ENCODE measurements around the gene COA3. TPM values are rescaled to one million over a fixed set of nuclear protein-coding genes. Genes with fewer than 3 reads are reported as not detected.

Gene COA3
- total RNA-seq, 4 donors from 2014 or later, result 40.9 to 100 (median 51.8) TPM

GRCh38 chr17:42796066-42796758 is 2.3 kb downstream of the COA3 start:
- H3K4me1 ChIP-seq, result peaks cover 0 to 4% of the 10 kb centered on the region in 2 donors
- H3K9me3 ChIP-seq, result no peaks in the 10 kb centered on the region
- H3K4me3 ChIP-seq, result no peak overlapping the region
- no peak overlapping the region for H3K27ac ChIP-seq
- H3K36me3 ChIP-seq, result no peaks in the 10 kb centered on the region
- H3K27me3 ChIP-seq, result no peaks in the 10 kb centered on the region
- DNase-seq, result no peak
- no peak for TF ChIP-seq POLR2A (IDR thresholded peaks at IDR 0.05)
- no peak for TF ChIP-seq CTCF (IDR thresholded peaks at IDR 0.05)
- intact Hi-C loops (cut with DNase I; ENCODE audit: low total_unique reads), result no loop called here

- Histone ChIP-seq H3K36me3 (no peaks in the 10 kb centered on the region), H3K27me3 (no peaks in the 10 kb centered on the region), H3K27ac (no peak overlapping the region), H3K4me1 (peaks cover 0 to 4% of the 10 kb centered on the region in 2 donors), H3K9me3 (no peaks in the 10 kb centered on the region), H3K4me3 (no peak overlapping the region)
- intact Hi-C loops (cut with DNase I; ENCODE audit: low total_unique reads), result no loop called here
- DNase-seq, result no peak
- TF ChIP-seq POLR2A (IDR thresholded peaks at IDR 0.05), result no peak
- no peak for TF ChIP-seq CTCF (IDR thresholded peaks at IDR 0.05)
These were observed 3.0 kb downstream of the COA3 start for GRCh38 chr17:42795465-42795864.

- H3K9me3 ChIP-seq, result no peaks in the 10 kb centered on the region
- no peak for DNase-seq
- H3K27ac ChIP-seq, result no peak overlapping the region
- intact Hi-C loops (cut with DNase I; ENCODE audit: low total_unique reads), result no loop called here
- H3K4me3 ChIP-seq, result no peak overlapping the region
- H3K4me1 ChIP-seq, result peaks cover 0 to 4% of the 10 kb centered on the region in 2 donors
- no peaks in the 10 kb centered on the region for H3K27me3 ChIP-seq
- no peaks in the 10 kb centered on the region for H3K36me3 ChIP-seq
- TF ChIP-seq CTCF (IDR thresholded peaks at IDR 0.05) (no peak), POLR2A (IDR thresholded peaks at IDR 0.05) (no peak)
These were observed 3.4 kb downstream of the COA3 start for GRCh38 chr17:42795061-42795460.

GRCh38 chr17:42792545-42792944 is 6.0 kb downstream of the COA3 start:
- no peak overlapping the region for H3K4me3 ChIP-seq
- H3K9me3 ChIP-seq, result no peaks in the 10 kb centered on the region
- TF ChIP-seq CTCF (IDR thresholded peaks at IDR 0.05), result no peak
- TF ChIP-seq POLR2A (IDR thresholded peaks at IDR 0.05), result no peak
- intact Hi-C loops (cut with DNase I; ENCODE audit: low total_unique reads), result no loop called here
- no peak overlapping the region for H3K27ac ChIP-seq
- H3K4me1 ChIP-seq, result peaks cover 0 to under 1% of the 10 kb centered on the region in 2 donors
- no peaks in the 10 kb centered on the region for H3K36me3 ChIP-seq
- no peak for DNase-seq
- H3K27me3 ChIP-seq, result no peaks in the 10 kb centered on the region

GRCh38 chr17:42791948-42792347 is 6.6 kb downstream of the COA3 start:
- no peak for DNase-seq
- no peaks in the 10 kb centered on the region for H3K9me3 ChIP-seq
- TF ChIP-seq CTCF (IDR thresholded peaks at IDR 0.05), result no peak
- TF ChIP-seq POLR2A (IDR thresholded peaks at IDR 0.05), result no peak
- no peaks in the 10 kb centered on the region for H3K4me1 ChIP-seq
- intact Hi-C loops (cut with DNase I; ENCODE audit: low total_unique reads), result no loop called here
- no peak overlapping the region for H3K27ac ChIP-seq
- H3K27me3 ChIP-seq, result no peaks in the 10 kb centered on the region
- H3K4me3 ChIP-seq, result no peak overlapping the region
- no peaks in the 10 kb centered on the region for H3K36me3 ChIP-seq

Data from uterus (tissue), 4 donors.